GM19452 (cell line): ENCODE data around the gene CNNM3.
"Not testable (repeated sequence)": the region's sequence is repeated elsewhere in the genome, so short reads cannot be mapped to it uniquely, and the experiment has no call there.

Experiments used
- ATAC-seq: cut with Tn5 transposase; IDR thresholded peaks from one replicate; pipeline ENCODE4 v1.9.1; 2021; ENCODE audit not compliant: unreplicated experiment

The CNNM3 gene

DNA sequence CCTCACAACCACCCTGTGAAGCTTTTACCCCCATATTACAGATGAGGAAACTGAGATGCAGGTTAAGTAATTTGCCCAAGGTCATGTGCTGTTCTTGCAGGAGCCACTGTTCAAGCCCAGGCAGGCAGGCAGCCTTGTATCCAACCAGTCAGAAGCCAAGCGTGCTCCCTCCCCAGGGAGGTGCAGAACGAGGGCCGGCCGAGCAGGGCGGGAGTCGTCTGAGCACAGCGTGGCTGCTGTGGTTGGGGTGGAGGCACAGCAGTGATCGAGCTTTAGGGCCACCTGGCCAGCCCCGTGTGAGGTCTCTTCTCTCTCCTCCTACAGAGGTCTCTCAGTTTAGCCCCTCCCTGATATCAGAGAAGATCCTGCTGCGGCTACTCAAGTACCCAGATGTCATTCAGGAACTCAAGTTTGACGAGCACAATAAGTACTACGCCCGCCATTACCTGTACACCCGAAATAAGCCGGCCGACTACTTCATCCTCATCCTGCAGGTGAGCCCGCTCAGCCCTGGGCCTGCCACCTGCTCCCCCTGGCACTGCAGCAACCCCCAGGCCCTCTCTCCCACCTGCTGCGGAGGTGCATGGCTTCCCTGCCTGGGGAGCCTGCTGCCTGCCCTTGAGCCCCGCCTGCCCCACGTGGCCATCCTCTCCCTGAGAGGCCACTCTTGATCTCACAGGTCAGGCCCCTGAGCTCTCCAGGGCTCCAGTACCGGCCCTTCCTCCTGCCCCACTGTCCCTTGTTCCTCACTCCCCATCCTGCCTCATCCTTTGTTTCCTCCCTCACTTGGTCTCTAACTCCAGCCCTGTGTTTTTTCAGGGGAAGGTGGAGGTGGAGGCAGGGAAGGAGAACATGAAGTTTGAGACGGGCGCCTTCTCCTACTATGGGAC, 17.1 kb upstream of the CNNM3 start:
- ATAC-seq: no peak

DNA sequence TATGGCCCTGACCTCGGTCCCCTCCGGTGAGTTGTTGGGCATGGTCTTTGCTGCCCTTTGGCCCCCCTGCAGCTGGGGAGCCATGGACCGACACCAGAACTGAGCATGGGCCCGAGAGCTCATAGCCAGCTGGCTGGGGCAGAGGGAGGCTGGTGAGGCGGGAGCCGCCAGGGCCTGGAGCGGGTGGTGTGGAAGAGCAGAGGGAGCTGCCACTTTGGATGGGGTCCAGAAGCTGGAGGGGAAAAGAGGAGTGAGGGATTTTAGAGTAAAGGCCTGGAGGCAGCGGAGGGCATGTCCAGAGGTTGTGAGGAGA, 16.5 kb upstream of the CNNM3 start:
- no peak for ATAC-seq

DNA sequence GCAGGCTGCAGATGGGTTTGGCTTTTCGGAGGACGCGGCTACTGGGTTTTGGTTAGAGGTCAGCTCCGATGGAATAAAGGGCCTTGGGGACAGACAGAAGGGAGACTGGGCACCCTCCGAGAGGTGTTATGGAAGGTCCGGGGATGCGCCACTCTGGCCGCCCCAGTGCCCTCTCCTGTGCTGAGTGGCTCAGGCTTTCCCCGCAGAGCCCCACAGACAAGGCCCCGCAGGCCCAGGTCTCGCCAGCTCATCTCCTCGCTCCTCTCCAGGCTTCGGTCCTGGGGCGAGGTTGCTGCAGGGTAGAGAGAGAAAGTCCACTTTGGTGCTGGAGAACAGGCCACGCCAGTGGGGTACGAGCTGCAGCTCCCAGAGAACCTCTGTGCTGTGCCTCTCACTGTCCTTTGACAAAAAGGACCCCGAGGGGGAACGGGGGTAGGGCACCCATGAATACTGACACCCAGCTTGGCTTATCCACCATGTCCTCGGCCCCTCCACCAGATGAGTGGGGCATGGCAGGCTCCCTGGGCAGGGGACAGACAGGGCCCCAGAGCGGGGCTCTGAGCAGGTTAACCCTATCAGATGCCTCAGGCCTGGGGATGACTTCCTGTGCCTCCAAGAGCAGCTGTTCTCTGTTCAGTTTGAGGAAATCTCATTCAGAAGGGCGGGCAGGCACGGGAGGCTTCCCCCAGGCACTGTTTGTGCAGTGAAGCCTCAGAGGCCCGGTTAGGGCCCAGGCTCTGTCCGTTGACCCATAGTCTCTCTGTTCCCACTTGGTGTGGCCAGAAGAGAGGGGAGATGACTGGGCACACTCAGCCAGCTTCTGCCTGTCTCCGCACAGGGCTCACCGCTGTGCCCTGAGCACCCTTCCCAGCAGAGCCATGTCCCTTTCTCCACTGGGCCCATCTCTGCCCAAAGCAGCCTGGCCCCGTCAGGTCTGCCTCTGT, 15.7 kb upstream of the CNNM3 start:
- no peak for ATAC-seq

DNA sequence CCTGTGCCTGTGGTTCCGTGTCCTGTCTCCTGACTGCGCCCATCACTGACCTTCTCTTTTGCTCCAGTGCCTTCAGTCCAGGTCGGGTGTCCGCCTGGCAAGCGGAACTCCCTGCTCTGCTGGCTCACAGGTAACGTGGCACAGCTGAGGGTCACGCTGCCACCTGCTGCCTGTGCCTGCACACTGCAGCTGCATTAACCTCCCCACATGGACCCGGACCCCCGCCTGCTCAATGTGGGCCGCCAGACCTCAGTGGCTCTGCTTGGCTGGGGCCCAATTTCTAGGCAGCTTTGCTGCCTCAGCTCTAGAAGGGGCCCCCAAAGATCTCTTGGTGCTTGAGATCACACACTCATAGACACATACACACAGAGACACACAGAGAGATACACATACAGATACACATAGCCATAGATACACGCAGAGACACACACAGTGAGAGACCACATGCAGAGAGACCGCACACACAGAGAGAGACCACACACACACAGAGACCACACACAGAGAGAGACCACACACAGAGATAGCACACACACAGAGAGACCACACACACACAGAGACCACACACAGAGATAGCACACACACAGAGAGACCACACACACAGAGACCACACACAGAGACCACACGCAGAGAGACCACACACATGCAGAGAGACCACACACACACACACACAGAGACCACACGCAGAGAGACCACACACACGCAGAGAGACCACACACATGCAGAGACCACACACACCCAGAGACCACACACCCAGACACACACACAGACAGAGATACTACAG, 14.9 kb upstream of the CNNM3 start:
- ATAC-seq: peak; percentile 67

DNA sequence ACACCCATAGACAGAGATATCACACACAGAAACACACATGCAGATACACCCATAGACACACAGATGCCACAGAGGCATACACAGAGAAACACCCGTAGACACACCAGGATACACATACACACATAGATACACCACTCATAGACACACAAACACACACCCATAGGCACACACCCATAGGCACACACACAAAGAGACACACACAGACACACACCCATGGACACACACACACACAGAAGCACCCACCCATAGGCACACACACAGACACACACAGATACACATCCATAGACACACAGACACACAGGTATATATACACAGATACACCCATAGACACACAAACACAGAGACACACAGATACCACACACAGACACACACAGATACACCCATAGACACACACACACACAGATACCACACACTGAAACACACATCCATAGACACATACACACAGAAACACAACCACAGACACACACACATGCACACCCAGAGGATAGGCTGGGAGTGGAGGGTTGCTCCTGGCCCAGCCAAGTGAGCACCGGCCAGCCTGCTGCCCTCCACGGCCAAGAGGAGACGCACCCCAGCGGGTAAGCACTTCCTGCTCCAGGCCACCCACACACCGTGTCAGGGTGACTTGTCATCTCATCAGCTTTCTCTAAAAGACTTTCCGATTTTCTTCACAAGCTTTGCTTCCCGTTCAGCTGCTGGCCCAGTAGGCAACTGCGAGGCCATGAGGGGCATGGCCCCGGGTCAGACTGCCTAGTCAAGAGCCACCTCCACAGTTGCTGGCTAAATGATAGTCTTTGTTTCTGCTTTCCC, 14.1 kb upstream of the CNNM3 start:
- ATAC-seq: no peak

DNA sequence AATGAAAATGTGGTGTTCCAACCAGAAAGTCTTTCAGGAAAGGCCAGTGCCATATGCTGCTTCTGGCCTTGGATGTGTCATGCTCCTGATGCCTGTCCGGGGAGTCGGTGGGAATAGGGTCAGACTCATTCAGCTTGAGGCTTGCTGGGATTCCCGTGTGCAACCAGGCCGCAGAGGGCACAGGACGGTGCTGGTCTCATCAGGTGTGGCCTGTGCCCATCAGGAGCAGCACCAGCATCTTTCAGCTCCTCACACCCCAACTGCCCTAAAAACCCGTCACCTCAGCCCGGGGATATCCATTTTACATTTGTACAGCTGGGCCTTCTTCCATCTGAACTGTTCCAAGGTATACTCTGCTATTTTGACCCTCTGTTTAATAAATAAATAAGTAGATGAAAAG, 13.3 kb upstream of the CNNM3 start:
- ATAC-seq: no peak

DNA sequence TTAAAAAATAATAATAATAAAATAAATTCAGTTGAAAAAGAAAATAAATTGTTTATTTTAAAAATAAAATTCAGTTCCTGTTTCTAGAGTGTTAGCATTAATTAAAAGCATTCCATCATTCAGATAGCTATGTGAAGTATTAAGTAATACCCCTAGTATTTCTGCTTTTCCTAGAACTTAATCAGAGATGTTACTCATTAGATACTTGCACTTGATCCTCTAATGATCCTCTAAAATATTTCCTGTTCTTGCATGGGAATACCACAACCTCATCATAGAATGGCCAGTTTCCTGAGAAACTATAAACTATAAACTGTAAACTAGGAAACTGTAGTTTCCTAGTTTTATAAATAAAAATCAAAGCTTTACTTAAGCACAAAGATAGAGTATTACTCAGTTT, 11.1 kb upstream of the CNNM3 start:
- no peak for ATAC-seq

DNA sequence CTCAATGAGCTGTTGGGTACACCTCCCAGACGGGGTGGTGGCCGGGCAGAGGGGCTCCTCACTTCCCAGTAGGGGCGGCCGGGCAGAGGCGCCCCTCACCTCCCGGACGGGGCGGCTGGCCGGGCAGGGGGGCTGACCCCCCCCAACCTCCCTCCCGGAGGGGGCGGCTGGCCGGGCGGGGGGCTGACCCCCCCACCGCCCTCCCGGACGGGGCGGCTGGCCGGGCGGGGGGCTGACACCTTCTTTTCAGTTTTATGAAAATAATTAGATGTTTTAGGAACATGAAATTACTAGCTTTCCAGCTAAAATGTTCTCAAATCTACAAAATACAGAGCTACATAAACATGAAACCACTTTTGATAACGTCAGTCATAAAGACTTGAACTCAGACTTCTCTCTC, 10.1 kb upstream of the CNNM3 start:
- ATAC-seq: not testable (repeated sequence)

DNA sequence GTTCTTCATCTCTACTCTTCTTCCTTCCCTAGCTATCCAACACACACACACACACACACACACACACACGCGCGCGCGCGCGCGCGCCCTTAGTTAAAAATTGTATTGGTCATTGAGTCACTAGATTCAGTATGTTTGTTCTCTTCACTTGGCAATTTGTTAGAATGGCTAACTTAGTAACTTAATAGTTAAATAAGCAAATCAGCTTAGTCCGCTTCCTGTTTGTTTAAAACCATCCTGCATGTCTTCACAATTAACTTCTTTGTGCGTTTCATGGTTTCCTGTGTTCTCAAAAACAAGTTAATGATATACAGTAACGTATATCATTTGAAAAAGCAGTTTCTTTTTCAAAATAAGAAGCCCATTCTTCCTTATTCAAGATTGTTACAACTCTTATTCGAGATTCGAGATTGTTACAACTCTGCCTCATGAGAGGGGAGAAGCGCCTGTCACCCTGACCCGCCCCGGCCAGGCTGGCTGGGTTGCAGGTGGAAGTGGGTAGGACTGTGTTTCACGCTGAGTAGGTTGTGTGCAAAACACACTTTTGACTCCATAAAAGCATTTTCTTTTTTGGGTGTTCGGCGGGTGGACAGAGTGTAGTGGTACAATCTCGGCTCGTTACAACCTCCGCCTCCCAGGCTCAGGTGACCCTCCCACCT, 9.5 kb upstream of the CNNM3 start:
- peak; percentile 63 for ATAC-seq

DNA sequence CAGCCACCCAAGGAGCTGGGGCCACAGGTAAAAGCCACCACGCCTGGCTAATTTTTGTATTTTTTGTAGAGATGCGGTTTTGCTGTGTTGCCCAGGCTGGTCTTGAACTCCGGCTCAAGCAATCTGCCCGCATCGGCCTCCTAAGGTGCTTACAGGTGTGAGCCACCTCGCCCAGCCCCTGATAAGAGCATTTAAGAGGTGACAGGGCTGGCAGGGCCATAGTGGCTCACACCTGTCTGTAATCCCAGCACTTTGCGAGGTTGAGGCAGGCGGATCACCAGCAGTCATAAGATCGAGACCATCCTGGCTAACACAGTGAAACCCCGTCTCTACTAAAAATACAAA, 9.0 kb upstream of the CNNM3 start:
- ATAC-seq: no peak

DNA sequence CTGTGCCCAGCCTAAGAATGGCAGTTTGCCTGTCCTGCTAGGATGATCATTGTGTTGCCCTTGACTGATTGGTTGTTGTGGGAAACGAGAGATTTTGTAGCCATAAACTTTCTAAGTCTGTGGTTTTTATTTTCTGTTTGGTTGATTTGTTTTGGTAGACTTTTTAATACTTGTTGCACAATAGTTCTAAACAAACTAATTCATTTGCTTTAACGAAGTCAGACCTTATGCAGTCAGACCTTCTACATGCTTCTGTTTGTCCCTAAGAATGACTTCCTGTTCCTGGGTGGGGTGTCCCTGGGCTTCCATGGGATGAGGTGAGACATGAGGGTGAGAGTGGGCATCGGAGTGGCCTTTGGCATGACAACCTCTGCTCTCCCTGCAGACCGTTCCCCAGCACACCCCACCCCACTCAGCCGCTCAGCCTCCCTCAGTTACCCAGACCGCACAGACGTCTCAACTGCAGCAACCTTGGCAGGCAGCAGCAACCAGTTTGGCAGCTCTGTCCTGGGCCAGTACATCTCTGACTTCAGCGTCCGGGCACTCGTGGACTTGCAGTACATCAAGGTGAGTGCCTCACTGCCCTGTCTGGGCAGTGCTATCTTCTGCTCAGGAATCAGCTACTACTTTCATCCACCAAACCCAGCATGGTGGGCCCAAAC, 7.8 kb upstream of the CNNM3 start:
- no peak for ATAC-seq

DNA sequence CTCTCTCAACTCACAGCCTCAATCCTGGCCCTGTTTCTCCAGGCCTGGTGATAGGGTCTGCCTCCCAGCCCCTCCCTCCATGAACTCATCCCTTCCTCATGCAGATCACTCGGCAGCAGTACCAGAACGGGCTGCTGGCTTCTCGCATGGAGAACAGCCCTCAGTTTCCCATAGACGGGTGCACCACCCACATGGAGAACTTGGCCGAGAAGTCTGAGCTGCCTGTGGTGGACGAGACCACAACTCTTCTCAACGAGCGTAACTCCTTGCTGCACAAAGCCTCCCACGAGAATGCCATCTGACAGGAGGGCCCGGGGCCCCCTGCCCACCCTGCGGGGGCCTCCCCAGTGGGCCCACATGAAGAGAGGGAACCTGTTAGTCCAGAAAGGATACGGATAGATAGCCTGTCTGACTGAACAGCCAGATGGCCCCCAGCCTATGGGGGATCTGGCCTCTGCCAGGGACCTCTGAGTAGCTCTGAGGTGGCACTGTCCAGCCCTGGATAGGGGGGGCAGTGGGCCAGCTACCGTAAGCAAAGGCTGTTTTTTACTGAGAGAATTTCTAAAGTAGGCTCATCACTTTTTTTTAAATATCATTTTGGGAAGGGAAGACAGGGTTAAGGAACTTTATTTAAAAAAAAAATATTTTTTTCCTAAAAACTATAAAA, 6.7 kb upstream of the CNNM3 start:
- ATAC-seq: no peak

DNA sequence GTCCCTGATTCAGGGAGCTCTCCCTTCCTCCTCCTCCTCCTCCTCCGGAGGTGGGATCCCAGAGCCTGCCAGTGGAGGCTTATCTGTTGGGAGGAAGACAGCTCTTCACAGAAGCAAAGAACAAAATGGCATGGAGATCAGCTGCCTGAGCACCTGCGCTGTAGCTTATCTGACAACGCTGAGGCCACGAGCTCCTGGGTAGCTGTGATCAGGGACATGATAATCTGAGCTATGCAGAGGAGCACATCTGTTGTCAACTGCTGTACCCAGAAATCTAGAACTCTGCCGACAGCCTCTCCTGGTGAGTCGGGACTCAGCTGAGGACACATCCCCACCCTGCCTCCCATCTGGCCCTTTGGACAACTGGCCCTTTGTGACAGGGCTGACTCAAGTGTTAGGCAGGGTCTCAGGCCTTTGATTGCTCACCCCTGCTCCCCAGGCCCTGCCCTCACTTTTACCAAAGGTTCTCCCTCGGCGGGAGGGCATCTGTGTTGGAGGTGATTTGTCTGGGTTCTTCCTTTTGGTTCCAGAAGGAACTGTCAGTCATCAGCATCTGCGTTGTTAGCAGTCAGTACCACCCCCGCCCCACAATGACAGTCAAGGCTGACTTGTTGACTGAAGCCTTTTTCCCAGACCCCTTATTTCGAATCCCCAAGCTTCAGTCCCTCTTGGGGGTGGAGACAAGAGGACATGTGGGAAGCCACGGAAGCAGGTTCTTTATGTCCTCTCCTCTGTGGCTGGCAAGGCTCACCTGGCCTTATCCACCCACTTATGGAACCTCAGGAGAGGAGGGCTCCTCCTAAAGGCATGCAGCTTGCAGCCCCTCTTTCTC, 5.9 kb upstream of the CNNM3 start:
- ATAC-seq: no peak

DNA sequence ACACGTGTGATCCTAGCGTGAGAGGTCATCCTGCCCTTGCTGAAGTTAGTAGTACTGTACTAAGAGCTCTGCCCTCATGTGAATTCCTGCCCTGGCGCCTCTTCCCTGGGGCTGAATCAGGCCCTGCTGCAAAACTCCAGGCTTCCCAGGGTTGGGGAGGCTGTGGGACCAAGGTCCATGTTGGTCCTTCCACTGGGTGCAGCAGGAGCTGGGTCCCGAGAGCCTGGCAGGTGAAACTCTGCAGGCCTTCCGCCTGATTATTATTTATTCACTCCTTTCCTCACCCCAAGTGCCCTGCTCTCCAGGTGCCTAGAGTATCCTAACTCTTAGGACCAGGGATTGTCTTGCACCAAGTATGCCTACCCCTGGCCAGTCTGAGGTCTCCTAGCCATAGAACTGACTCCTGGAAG, 5.3 kb upstream of the CNNM3 start:
- ATAC-seq: no peak

DNA sequence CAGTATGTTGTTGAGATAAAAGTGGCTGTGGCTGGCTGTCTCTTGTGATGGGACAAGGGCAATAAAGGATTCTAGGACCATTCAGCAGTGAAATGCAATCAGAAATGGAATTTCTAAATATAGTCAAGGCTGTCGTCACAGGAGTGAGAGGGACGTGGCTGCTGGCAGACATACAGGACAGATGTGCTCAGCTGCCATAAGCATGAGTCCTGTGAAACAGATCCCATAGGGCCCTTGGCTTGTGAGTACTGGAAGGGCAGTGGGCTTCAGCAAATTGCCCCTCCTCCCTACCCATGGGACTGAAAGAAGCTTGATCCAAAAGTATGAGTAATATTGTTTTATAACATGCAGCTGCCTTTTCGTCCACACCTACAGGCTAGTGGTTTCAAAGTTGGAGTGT, 4.2 kb upstream of the CNNM3 start:
- no peak for ATAC-seq

DNA sequence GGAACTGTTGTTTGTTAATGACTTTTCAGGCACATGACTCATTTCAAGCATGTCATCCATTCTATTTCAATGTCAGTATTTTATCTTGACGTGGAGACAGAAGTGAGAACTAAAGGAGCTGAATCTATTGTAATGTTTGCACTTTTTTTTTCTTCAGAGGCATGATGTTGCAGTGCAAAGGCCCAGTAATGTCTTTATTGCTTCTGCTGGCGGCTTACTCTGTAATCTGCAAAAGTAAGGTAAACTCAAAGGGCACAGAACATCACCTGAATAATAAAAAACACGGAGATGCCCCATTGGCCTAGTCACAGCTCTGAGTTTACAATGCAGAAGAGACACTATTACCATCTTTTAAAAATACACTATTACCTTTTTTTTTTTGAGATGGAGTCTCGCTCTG, 2.4 kb upstream of the CNNM3 start:
- ATAC-seq: no peak

DNA sequence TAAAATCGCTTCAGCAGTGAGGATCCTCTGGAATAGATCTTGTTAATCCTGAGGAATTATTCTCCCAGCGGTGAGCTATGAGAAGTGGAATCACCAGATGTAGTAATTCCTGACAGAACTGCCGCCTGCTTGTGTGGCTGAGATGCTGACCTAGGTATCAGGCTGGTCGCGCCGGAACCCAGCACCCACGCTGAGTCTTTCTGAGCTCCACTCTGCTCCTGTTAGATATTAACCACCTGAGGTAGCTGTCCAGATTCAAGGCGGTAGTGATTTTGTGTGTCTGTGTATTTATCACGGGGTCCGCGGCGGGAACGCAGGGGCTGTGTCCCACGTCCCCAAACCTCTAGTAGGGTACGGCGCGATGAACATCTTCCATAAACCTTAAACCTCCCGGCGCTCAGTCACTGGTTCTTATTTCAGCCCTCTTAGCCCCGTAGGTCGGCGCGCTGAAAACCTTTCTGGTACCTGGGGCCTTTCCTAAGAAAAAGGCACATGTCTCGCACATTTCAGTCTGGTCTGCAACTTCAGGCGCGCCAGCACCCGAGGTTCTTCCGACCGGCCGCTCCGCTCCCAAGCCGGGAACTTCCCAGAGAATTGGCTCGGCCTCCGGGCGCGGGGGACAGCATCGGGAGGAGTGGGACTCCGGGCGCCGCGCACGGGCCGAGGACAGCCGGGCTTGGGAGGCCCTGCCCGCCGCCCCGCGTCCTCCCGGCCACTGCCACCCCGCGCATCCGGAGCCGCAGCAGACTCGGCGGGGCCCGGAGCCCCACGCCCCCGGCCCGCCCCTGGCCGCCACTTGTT, 542 bp upstream of the CNNM3 start:
- ATAC-seq: no peak
